KMS-11 (cell line): ENCODE results near the gene NEK11.

Experiments
- H2AFZ ChIP-seq: fragments of 200-600 bp; sonication (generic); 2 replicates; pipeline ENCODE4 v1.6.1; 2016; ENCODE audit warnings: antibody characterized with exemption, mixed run types, low read depth
- H3K27ac ChIP-seq: fragments of 200-600 bp; sonication (generic); 2 replicates; pipeline ENCODE4 v1.6.1; 2016; ENCODE audit warnings: mild to moderate bottlenecking, mixed run types
- H3K27me3 ChIP-seq: fragments of 200-600 bp; sonication (generic); 2 replicates; pipeline ENCODE4 v1.6.1; 2017; ENCODE audit warnings: mild to moderate bottlenecking, low read depth, mixed run types, moderate library complexity; ENCODE audit not compliant: insufficient read depth
- H3K36me3 ChIP-seq: fragments of 200-600 bp; sonication (generic); 2 replicates; pipeline ENCODE4 v1.6.1; 2017; ENCODE audit warnings: mild to moderate bottlenecking, mixed run types; ENCODE audit not compliant: insufficient read depth
- H3K4me1 ChIP-seq: fragments of 200-600 bp; sonication (generic); 2 replicates; pipeline ENCODE4 v1.6.1; 2016; ENCODE audit warnings: mild to moderate bottlenecking, low read depth, mixed run types; ENCODE audit not compliant: poor library complexity, severe bottlenecking
- H3K4me2 ChIP-seq: fragments of 200-600 bp; sonication (generic); 2 replicates; pipeline ENCODE4 v1.7.0; 2016; ENCODE audit warnings: mild to moderate bottlenecking, mixed run types
- H3K4me3 ChIP-seq: fragments of 200-600 bp; sonication (generic); IDR thresholded peaks from 2 replicates; pipeline ENCODE4 v1.6.1; 2017; ENCODE audit warnings: low read depth, low read length, mixed read lengths; ENCODE audit not compliant: insufficient read depth
- H3K79me2 ChIP-seq: fragments of 200-600 bp; sonication (generic); 2 replicates; pipeline ENCODE4 v1.6.1; 2016; ENCODE audit warnings: low read depth, mixed run types; ENCODE audit not compliant: insufficient read depth
- H3K9ac ChIP-seq: fragments of 200-600 bp; sonication (generic); 2 replicates; pipeline ENCODE4 v1.6.1; 2016; ENCODE audit warnings: mild to moderate bottlenecking, mixed run types
- H4K20me1 ChIP-seq: fragments of 200-600 bp; sonication (generic); 2 replicates; pipeline ENCODE4 v1.6.1; 2016; ENCODE audit warnings: mild to moderate bottlenecking, mixed run types; ENCODE audit not compliant: insufficient read depth
- CTCF ChIP-seq: fragments of 200-600 bp; sonication (generic); conservative IDR thresholded peaks from 2 replicates; pipeline ENCODE4 v1.6.1; 2017; ENCODE audit warnings: low read depth, mild to moderate bottlenecking, antibody characterized with exemption, low read length, moderate library complexity, mixed read lengths

Gene NEK11

DNA sequence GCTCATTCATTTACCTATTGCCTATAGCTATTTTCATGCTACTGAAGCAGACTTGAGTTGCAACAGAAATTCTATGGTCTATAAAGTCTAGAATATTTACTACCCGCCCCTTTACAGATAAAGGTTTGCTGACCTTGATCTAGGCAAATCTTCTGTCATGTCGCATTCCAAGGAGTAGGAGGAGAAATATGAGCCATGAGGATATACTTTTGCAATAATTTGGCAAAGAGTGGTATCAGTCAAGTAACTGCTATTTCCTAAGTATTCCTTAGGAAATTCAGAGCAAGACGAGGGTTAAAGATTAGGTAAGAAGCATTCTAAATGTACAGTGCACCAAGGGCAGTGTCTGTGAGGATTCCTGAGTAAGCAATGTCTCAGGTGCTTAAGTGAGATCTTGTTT, 233.8 kb downstream of the NEK11 start:
- H3K4me3 ChIP-seq: no peak overlapping the region
- H3K27ac ChIP-seq: no peak overlapping the region
- no peaks in the 10 kb centered on the region for H3K79me2 ChIP-seq
- H2AFZ ChIP-seq: no peak overlapping the region
- H3K9ac ChIP-seq: no peak overlapping the region
- no peak overlapping the region for H3K4me2 ChIP-seq
- TF ChIP-seq CTCF: no peak
- H3K27me3 ChIP-seq: no peaks in the 10 kb centered on the region
- no peaks in the 10 kb centered on the region for H4K20me1 ChIP-seq
- no peaks in the 10 kb centered on the region for H3K4me1 ChIP-seq
- H3K36me3 ChIP-seq: no peaks in the 10 kb centered on the region

DNA sequence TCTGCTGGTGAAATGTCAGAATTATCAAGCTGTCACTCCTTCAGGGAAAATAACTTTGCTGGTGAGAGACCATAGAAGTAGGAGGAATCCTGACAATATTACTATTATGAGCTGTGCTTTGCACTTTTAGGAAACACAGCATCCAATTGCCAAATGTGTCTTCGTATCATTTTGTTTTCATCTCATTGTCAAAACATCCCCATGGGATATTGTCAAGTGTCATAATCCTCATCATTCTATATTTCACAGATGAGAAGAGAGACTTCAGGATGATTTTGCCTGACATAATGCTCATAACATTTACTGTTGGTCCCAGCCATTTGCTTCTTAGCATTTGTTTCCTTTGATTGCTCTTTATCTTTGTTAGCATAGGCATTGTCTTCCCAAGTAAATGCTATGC, 234.4 kb downstream of the NEK11 start:
- H3K4me1 ChIP-seq: no peaks in the 10 kb centered on the region
- no peak overlapping the region for H3K27ac ChIP-seq
- no peak overlapping the region for H2AFZ ChIP-seq
- H4K20me1 ChIP-seq: no peaks in the 10 kb centered on the region
- no peak overlapping the region for H3K4me2 ChIP-seq
- no peaks in the 10 kb centered on the region for H3K27me3 ChIP-seq
- H3K36me3 ChIP-seq: no peaks in the 10 kb centered on the region
- H3K4me3 ChIP-seq: no peak overlapping the region
- no peak overlapping the region for H3K9ac ChIP-seq
- no peak for TF ChIP-seq CTCF
- no peaks in the 10 kb centered on the region for H3K79me2 ChIP-seq

GRCh38 chr3:131275556-131275955, 248.9 kb downstream of the NEK11 start:
- no peaks in the 10 kb centered on the region for H3K4me1 ChIP-seq
- H3K27ac ChIP-seq: no peak overlapping the region
- H3K27me3 ChIP-seq: no peaks in the 10 kb centered on the region
- H2AFZ ChIP-seq: no peak overlapping the region
- no peaks in the 10 kb centered on the region for H4K20me1 ChIP-seq
- no peak for TF ChIP-seq CTCF
- no peak overlapping the region for H3K9ac ChIP-seq
- H3K79me2 ChIP-seq: no peaks in the 10 kb centered on the region
- H3K4me3 ChIP-seq: no peak overlapping the region
- H3K36me3 ChIP-seq: no peaks in the 10 kb centered on the region
- H3K4me2 ChIP-seq: no peak overlapping the region

DNA sequence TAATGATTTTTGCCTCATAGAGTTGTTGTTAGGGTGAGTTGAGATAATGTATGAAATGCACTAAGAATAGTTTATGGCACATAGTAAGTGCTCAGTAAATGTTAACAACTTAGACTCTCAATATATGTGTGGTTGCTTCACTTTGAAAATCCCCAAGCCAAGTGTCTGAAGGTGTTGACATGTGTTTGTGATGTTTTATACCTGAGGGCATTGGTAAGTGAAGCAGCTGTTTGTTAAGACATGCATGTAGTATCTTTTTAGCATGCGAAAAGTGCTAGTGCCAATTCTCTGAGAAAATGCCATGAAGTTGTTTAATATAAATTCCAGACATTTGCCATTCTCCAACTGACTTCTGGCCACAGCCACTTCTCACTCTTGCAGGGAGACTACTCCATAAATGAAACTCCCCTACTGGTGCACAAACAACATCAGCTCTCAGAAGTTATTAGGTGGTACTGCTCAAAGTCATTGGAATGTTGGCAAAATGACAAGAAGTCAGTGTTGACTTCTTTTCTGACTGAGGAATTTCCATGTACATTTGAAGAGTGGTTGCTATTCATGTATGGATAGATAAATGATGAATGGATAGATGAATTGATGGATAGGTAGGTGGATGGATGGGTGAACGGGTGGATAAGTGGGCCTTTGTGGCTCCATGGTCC, 251.3 kb downstream of the NEK11 start:
- H3K4me1 ChIP-seq: no peaks in the 10 kb centered on the region
- TF ChIP-seq CTCF: no peak
- H3K9ac ChIP-seq: no peak overlapping the region

More for the DNA sequence above, 251.3 kb downstream of the NEK11 start:
- H4K20me1 ChIP-seq: no peaks in the 10 kb centered on the region
- no peak overlapping the region for H2AFZ ChIP-seq
- no peak overlapping the region for H3K4me3 ChIP-seq
- no peaks in the 10 kb centered on the region for H3K36me3 ChIP-seq
- H3K27me3 ChIP-seq: no peaks in the 10 kb centered on the region
- no peaks in the 10 kb centered on the region for H3K79me2 ChIP-seq
- no peak overlapping the region for H3K4me2 ChIP-seq
- no peak overlapping the region for H3K27ac ChIP-seq
